OCI-LY7 (cell line): Measurements from ENCODE around the gene DRP2.
"Not testable (repeated sequence)": the region's sequence is repeated elsewhere in the genome, so short reads cannot be mapped to it uniquely, and the experiment has no call there.

Experiments used
- EZH2phosphoT487 ChIP-seq: fragments of 200-600 bp; sonication (generic); IDR thresholded peaks from 2 replicates; pipeline ENCODE4 v1.6.1; 2018; ENCODE audit warnings: low read depth, borderline replicate concordance, mild to moderate bottlenecking, mixed run types, antibody characterized with exemption, low read length, moderate library complexity, mixed read lengths
- TF ChIP-seq, protein P1 (sequence below): fragments of 200-600 bp; sonication (generic); conservative IDR thresholded peaks from 2 replicates; pipeline ENCODE4 v1.5.1; 2014; ENCODE audit warnings: mild to moderate bottlenecking, antibody characterized with exemption, low read length, moderate library complexity, mixed read lengths

DNA sequence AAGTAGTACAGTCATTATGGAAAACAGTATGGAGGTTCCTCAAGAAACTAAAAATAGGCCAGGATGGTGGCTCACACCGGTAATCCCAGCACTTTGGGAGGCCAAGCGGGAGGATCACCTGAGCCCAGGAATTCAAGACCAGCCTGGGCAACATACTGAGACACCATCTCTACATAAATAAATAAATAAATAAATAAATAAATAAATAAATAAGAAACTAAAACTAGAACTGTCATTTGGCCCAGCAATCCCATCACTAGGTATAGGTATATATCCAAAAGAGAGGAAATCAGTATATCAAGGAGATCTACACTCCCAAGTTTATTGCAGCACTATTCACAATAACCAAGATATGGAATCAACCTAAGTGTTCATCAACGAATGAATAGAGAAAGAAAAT is 76.0 kb downstream of the DRP2 start:
- TF ChIP-seq, protein P1, sequence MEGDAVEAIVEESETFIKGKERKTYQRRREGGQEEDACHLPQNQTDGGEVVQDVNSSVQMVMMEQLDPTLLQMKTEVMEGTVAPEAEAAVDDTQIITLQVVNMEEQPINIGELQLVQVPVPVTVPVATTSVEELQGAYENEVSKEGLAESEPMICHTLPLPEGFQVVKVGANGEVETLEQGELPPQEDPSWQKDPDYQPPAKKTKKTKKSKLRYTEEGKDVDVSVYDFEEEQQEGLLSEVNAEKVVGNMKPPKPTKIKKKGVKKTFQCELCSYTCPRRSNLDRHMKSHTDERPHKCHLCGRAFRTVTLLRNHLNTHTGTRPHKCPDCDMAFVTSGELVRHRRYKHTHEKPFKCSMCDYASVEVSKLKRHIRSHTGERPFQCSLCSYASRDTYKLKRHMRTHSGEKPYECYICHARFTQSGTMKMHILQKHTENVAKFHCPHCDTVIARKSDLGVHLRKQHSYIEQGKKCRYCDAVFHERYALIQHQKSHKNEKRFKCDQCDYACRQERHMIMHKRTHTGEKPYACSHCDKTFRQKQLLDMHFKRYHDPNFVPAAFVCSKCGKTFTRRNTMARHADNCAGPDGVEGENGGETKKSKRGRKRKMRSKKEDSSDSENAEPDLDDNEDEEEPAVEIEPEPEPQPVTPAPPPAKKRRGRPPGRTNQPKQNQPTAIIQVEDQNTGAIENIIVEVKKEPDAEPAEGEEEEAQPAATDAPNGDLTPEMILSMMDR, result not testable (repeated sequence)
- not testable (repeated sequence) for TF ChIP-seq EZH2phosphoT487
